HAP-1 (cell line): Measurements from ENCODE around the gene IL2RA.

Experiments used
- DNase-seq, 2 experiments: peaks; one replicate each; pipeline ENCODE4 v3.0.0-alpha.2; 2016 to 2020; ENCODE audit warnings: low spot score in 2 of 2
- H3K27me3 ChIP-seq: fragments of 250-450 bp; sonication (Bioruptor Pico); 2 replicates; pipeline ENCODE4 v1.5.1; 2020; ENCODE audit warnings: low read depth, mild to moderate bottlenecking, moderate library complexity
- H3K36me3 ChIP-seq: fragments of 250-450 bp; sonication (Bioruptor Pico); replicated peaks from 2 replicates; pipeline ENCODE4 v1.5.1; 2020; ENCODE audit warnings: mild to moderate bottlenecking
- H3K4me1 ChIP-seq: fragments of 250-450 bp; sonication (Bioruptor Pico); 2 replicates; pipeline ENCODE4 v1.5.1; 2020; ENCODE audit warnings: mild to moderate bottlenecking
- H3K4me3 ChIP-seq: fragments of 250-450 bp; sonication (Bioruptor Pico); 2 replicates; pipeline ENCODE4 v1.5.1; 2020; ENCODE audit warnings: mild to moderate bottlenecking, moderate library complexity
- H3K9me3 ChIP-seq: fragments of 250-450 bp; sonication (Bioruptor Pico); 2 replicates; pipeline ENCODE4 v1.5.1; 2020; ENCODE audit warnings: mild to moderate bottlenecking, moderate library complexity
- in situ Hi-C: fragments of 300-500 bp; cut with MboI; formaldehyde crosslinking; loops from 3 replicates; pipeline ENCODE4 v1.14.3; 2020; ENCODE audit warnings: low sequenced_read_pairs, inconsistent platforms, mixed read lengths

The IL2RA gene

GRCh38 chr10:6058682-6059475, 3.3 kb downstream of the IL2RA start:
- no peaks in the 10 kb centered on the region for H3K4me1 ChIP-seq
- H3K4me3 ChIP-seq = no peak overlapping the region
- in situ Hi-C loops = no loop called here
- DNase-seq = no peak
- H3K36me3 ChIP-seq = no peaks in the 10 kb centered on the region
- H3K9me3 ChIP-seq = no peaks in the 10 kb centered on the region; the same call in 1 of the 2 replicates
- H3K27me3 ChIP-seq = peaks cover 23% of the 10 kb centered on the region

- Histone ChIP-seq H3K27me3 (peaks cover 30% of the 10 kb centered on the region), H3K36me3 (no peaks in the 10 kb centered on the region), H3K4me1 (no peaks in the 10 kb centered on the region), H3K9me3 (no peaks in the 10 kb centered on the region; the same call in 1 of the 2 replicates), H3K4me3 (no peak overlapping the region)
- in situ Hi-C loops = no loop called here
- no peak for DNase-seq
Measured at GRCh38 chr10:6056411-6057135, 5.6 kb downstream of the IL2RA start.

DNA sequence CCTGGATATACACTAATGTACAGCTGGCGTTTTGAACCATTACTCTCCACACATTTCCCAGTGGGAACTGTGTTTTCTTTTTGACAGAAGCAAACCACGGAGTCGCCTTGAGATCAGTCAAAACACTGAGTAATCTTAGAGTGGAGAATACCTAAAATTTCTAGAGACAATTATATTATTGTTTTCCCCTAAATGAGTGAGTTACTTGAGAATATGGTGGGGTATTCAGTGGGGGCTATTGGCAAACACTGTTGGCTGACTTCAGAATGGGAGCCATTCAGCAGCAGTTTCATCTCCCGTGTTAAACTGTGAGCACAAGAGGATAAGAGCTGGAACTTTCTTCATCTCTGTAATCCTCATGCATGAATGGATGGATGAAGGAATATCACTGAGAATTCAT, 6.2 kb downstream of the IL2RA start:
- H3K4me1 ChIP-seq = no peaks in the 10 kb centered on the region
- H3K4me3 ChIP-seq = no peak overlapping the region
- DNase-seq = no peak
- no peaks in the 10 kb centered on the region; the same call in 1 of the 2 replicates for H3K9me3 ChIP-seq
- in situ Hi-C loops = no loop called here
- peaks cover 29% of the 10 kb centered on the region for H3K27me3 ChIP-seq
- no peaks in the 10 kb centered on the region for H3K36me3 ChIP-seq

- DNase-seq = no peak
- H3K36me3 ChIP-seq = no peaks in the 10 kb centered on the region
- in situ Hi-C loops = no loop called here
- peaks cover 29% of the 10 kb centered on the region for H3K27me3 ChIP-seq
- no peak overlapping the region for H3K4me3 ChIP-seq
- no peaks in the 10 kb centered on the region; the same call in 1 of the 2 replicates for H3K9me3 ChIP-seq
- H3K4me1 ChIP-seq = no peaks in the 10 kb centered on the region
Measured at GRCh38 chr10:6054884-6055283, 7.3 kb downstream of the IL2RA start.

- Histone ChIP-seq H3K9me3 (no peaks in the 10 kb centered on the region; the same call in 1 of the 2 replicates), H3K4me3 (no peak overlapping the region), H3K36me3 (no peaks in the 10 kb centered on the region), H3K4me1 (no peaks in the 10 kb centered on the region), H3K27me3 (peaks cover 32% of the 10 kb centered on the region)
- in situ Hi-C loops = no loop called here
- DNase-seq = no peak
Measured at GRCh38 chr10:6053816-6054631, 8.1 kb downstream of the IL2RA start.

DNA sequence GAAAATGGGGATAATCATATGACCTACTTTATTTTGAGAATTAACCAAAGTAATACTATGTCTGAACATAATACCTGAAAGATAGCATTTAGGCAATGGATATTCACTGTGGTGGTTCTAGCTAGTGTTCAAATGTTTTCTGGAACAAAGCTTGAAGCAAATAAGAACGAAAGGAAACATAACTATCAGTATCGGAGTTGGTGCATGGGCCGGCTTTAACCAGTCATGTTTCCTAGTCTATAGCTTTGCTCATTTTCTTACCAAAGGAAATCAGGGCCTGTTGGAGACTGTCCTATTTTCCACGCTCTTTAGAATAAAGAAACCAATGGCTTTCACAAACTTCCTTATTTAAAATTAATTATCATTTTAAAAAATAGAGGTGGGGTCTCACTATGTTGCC, 8.9 kb downstream of the IL2RA start:
- no peak for DNase-seq
- Histone ChIP-seq H3K4me3 (no peak overlapping the region), H3K4me1 (no peaks in the 10 kb centered on the region), H3K27me3 (peaks cover 27% of the 10 kb centered on the region), H3K36me3 (no peaks in the 10 kb centered on the region), H3K9me3 (no peaks in the 10 kb centered on the region)
- in situ Hi-C loops = no loop called here

GRCh38 chr10:6052247-6053221, 9.6 kb downstream of the IL2RA start:
- Histone ChIP-seq H3K4me3 (no peak overlapping the region), H3K27me3 (peaks cover 25% of the 10 kb centered on the region), H3K9me3 (no peaks in the 10 kb centered on the region), H3K36me3 (no peaks in the 10 kb centered on the region), H3K4me1 (no peaks in the 10 kb centered on the region)
- DNase-seq = no peak
- in situ Hi-C loops = no loop called here

GRCh38 chr10:6050801-6051445, 11.2 kb downstream of the IL2RA start:
- H3K9me3 ChIP-seq = no peaks in the 10 kb centered on the region
- H3K27me3 ChIP-seq = peaks cover 23% of the 10 kb centered on the region
- no peak overlapping the region for H3K4me3 ChIP-seq
- peak in 1 of 2 experiments; percentile 27 for DNase-seq
- in situ Hi-C loops = no loop called here
- H3K36me3 ChIP-seq = no peaks in the 10 kb centered on the region
- no peaks in the 10 kb centered on the region for H3K4me1 ChIP-seq

- Histone ChIP-seq H3K36me3 (no peaks in the 10 kb centered on the region), H3K4me3 (no peak overlapping the region), H3K4me1 (no peaks in the 10 kb centered on the region), H3K27me3 (peaks cover 27% of the 10 kb centered on the region), H3K9me3 (no peaks in the 10 kb centered on the region)
- no peak for DNase-seq
- in situ Hi-C loops = no loop called here
Measured at GRCh38 chr10:6049031-6049400, 13.2 kb downstream of the IL2RA start.

GRCh38 chr10:6048281-6049030, 13.7 kb downstream of the IL2RA start:
- DNase-seq = no peak
- Histone ChIP-seq H3K27me3 (peaks cover 27% of the 10 kb centered on the region), H3K4me3 (no peak overlapping the region), H3K4me1 (no peaks in the 10 kb centered on the region), H3K9me3 (no peaks in the 10 kb centered on the region), H3K36me3 (no peaks in the 10 kb centered on the region)
- in situ Hi-C loops = no loop called here

DNA sequence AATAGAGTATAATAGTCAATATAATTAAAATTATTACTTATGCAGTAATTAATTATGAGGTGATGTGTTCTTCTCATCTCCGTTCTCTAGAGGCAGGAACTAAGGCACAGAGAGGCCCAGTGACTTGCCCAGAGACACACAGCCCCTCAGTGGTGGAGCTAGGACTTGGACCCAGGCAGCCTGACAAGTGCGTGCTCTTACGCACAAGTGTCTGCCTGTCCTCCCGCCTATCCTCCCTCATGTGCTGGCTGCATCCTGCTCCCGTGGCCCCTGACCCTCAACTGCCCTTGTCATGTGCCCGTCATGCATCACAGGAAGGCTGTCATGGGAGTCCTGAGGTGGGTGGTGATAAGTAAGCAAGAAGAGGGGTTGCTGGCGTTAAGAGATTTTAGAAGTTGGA, 14.3 kb downstream of the IL2RA start:
- H3K4me3 ChIP-seq = no peak overlapping the region
- H3K4me1 ChIP-seq = no peaks in the 10 kb centered on the region
- in situ Hi-C loops = no loop called here
- peaks cover 27% of the 10 kb centered on the region for H3K27me3 ChIP-seq
- DNase-seq = no peak
- H3K9me3 ChIP-seq = no peaks in the 10 kb centered on the region
- H3K36me3 ChIP-seq = no peaks in the 10 kb centered on the region
